Measurements from ENCODE around the gene DNAJA4.

The DNAJA4 gene

GRCh38 chr15:78266229-78266628 lies 1.9 kb downstream of the DNAJA4 start:
- ChIA-PET POLR2A (interaction anchor here (0.6 to 2.6 kb wide), 2 partner anchors 135 to 246 kb away, joined by 3 to 7 read pairs; partner anchors contain the start of gene CIB2), CTCF (interaction anchor here (0.7 to 1.8 kb wide), 13 partner anchors 8 to 307 kb away, joined by 3 to 8 read pairs (median 3); no protein-coding TSS in a partner anchor)
- no peak for DNase-seq (ENCODE audit: extremely low spot score)
- no peak for TF ChIP-seq CTCF (IDR thresholded peaks at IDR 0.05; ENCODE audit: control extremely low read depth, extremely low read depth, low read depth, missing control alignments)

GRCh38 chr15:78266806-78267205 lies 2.4 kb downstream of the DNAJA4 start:
- no peak for TF ChIP-seq CTCF (IDR thresholded peaks at IDR 0.05; ENCODE audit: control extremely low read depth, extremely low read depth, low read depth, missing control alignments)
- no peak for DNase-seq (ENCODE audit: extremely low spot score)
- ChIA-PET CTCF (interaction anchor here (1.2 to 1.8 kb wide), 5 partner anchors 17 to 154 kb away, joined by 3 to 4 read pairs (median 3); no protein-coding TSS in a partner anchor), POLR2A (interaction anchor here (2.6 kb wide), 1 partner anchor 136 kb away, joined by 7 read pairs; the partner anchor contains the start of gene CIB2)

- ChIA-PET CTCF (interaction anchor here (1.4 kb wide), 1 partner anchor 14 kb away, joined by 5 read pairs; no protein-coding TSS in a partner anchor), POLR2A (interaction anchor here (0.6 to 1.1 kb wide), 2 partner anchors 12 to 27 kb away, joined by 3 read pairs; partner anchors contain the start of gene SKIC8)
- DNase-seq (ENCODE audit: extremely low spot score) = no peak
- no peak for TF ChIP-seq CTCF (IDR thresholded peaks at IDR 0.05; ENCODE audit: control extremely low read depth, extremely low read depth, low read depth, missing control alignments)
Measured at GRCh38 chr15:78272316-78272715, 8.0 kb downstream of the DNAJA4 start.

- POLR2A ChIA-PET = no interaction called here
- no peak for DNase-seq (ENCODE audit: extremely low spot score)
- CTCF ChIA-PET = interaction anchor here (1.3 to 1.4 kb wide), 2 partner anchors 10 to 13 kb away, joined by 3 to 5 read pairs; no protein-coding TSS in a partner anchor
- no peak for TF ChIP-seq CTCF (IDR thresholded peaks at IDR 0.05; ENCODE audit: control extremely low read depth, extremely low read depth, low read depth, missing control alignments)
Measured at GRCh38 chr15:78272776-78273175, 8.4 kb downstream of the DNAJA4 start.

- DNase-seq (ENCODE audit: extremely low spot score) = no peak
- ChIA-PET POLR2A (no interaction called here), CTCF (interaction anchor here (2.2 kb wide), 1 partner anchor 10 kb away, joined by 8 read pairs; no protein-coding TSS in a partner anchor)
- no peak for TF ChIP-seq CTCF (IDR thresholded peaks at IDR 0.05; ENCODE audit: control extremely low read depth, extremely low read depth, low read depth, missing control alignments)
Measured at GRCh38 chr15:78274994-78275393, 10.6 kb downstream of the DNAJA4 start.

GRCh38 chr15:78276064-78276943 lies 11.9 kb downstream of the DNAJA4 start:
- no peak for DNase-seq (ENCODE audit: extremely low spot score)
- ChIA-PET CTCF (no interaction called here), POLR2A (interaction anchor here (0.9 kb wide), 1 partner anchor 26 kb away, joined by 7 read pairs; no protein-coding TSS in a partner anchor)
- TF ChIP-seq CTCF (IDR thresholded peaks at IDR 0.05; ENCODE audit: control extremely low read depth, extremely low read depth, low read depth, missing control alignments) = no peak

Data from GM10248 (cell line).